ENCODE measurements around the gene INTS11. TPM values are rescaled to one million over a fixed set of nuclear protein-coding genes. Genes with fewer than 3 reads are reported as not detected.

Gene INTS11
- total RNA-seq: 90.8 TPM

GRCh38 chr1:1324524-1325287, at the start of gene INTS11, which contains the start of gene CPTP:
Gene INTS11, minus strand, starts transcription at chr1:1324660. Its CDS starts 52 bp downstream, at chr1:1324608.
Gene CPTP, plus strand, starts transcription at chr1:1324802. Its CDS starts 2,109 bp downstream, at chr1:1326911.

GRCh38 chr1:1358433-1359271, 34.2 kb upstream of the INTS11 start, which contains the start of gene MXRA8:
Gene MXRA8, minus strand, starts transcription at chr1:1358555. Its CDS starts 51 bp downstream, at chr1:1358504.

GRCh38 chr1:1349256-1350012, 25.0 kb upstream of the INTS11 start, which contains the start of gene DVL1:
Gene DVL1, minus strand, starts transcription at chr1:1349418. Its CDS starts 353 bp downstream, at chr1:1349065.

GRCh38 chr1:1331068-1331965, 6.9 kb upstream of the INTS11 start, which contains the start of gene TAS1R3:
Gene TAS1R3, plus strand, starts transcription at chr1:1331280. Its CDS starts 66 bp downstream, at chr1:1331346.

GRCh38 chr1:1307923-1308755, 16.3 kb downstream of the INTS11 start, which contains the start of the genes ACAP3 and PUSL1:
Gene ACAP3, minus strand, starts transcription at chr1:1307930. Its CDS starts 115 bp downstream, at chr1:1307815.
Gene PUSL1, plus strand, starts transcription at chr1:1308597. Its CDS starts 47 bp downstream, at chr1:1308644.

GRCh38 chr1:1273512-1274298, 50.8 kb downstream of the INTS11 start, which contains the start of gene UBE2J2:
Gene UBE2J2, minus strand, starts transcription at chr1:1273854. Its CDS starts 5,862 bp downstream, at chr1:1267992.

Other genes starting within 250 kb of the INTS11 start
- gene C1orf159, start 208.6 kb downstream of the INTS11 start, total RNA-seq: 16.2 TPM
- gene TTLL10, start 150.8 kb downstream of the INTS11 start, total RNA-seq: not detected
- gene TNFRSF18, start 118.1 kb downstream of the INTS11 start, total RNA-seq: not detected
- 0.22 TPM for gene TNFRSF4, start 110.5 kb downstream of the INTS11 start, total RNA-seq
- 74.0 TPM for gene SDF4, start 92.7 kb downstream of the INTS11 start, total RNA-seq
- 18.1 TPM for gene B3GALT6, start 92.4 kb downstream of the INTS11 start, total RNA-seq
- 2.5 TPM for gene C1QTNF12, start 77.9 kb downstream of the INTS11 start, total RNA-seq
- 46.0 TPM for gene UBE2J2, start 50.8 kb downstream of the INTS11 start, total RNA-seq
- gene SCNN1D, start 44.2 kb downstream of the INTS11 start, total RNA-seq: 7.1 TPM
- gene ACAP3, start 16.7 kb downstream of the INTS11 start, total RNA-seq: 136 TPM
- gene PUSL1, start 16.1 kb downstream of the INTS11 start, total RNA-seq: 17.1 TPM
- gene CPTP, start 142 bp upstream of the INTS11 start, total RNA-seq: 18.3 TPM
- 0.77 TPM for gene TAS1R3, start 6.6 kb upstream of the INTS11 start, total RNA-seq
- 57.0 TPM for gene DVL1, start 24.8 kb upstream of the INTS11 start, total RNA-seq
- gene MXRA8, start 33.9 kb upstream of the INTS11 start, total RNA-seq: 127 TPM
- 47.2 TPM for gene AURKAIP1, start 50.5 kb upstream of the INTS11 start, total RNA-seq
- gene CCNL2, start 74.7 kb upstream of the INTS11 start, total RNA-seq: 314 TPM
- gene MRPL20, start 82.6 kb upstream of the INTS11 start, total RNA-seq: 74.5 TPM
- gene ANKRD65, start 96.6 kb upstream of the INTS11 start, total RNA-seq: 8.1 TPM
- gene VWA1, start 111.0 kb upstream of the INTS11 start, total RNA-seq: 19.8 TPM
- gene ATAD3C, start 125.0 kb upstream of the INTS11 start, total RNA-seq: 0.05 TPM
- gene ATAD3B, start 147.1 kb upstream of the INTS11 start, total RNA-seq: 20.4 TPM
- 12.8 TPM for gene ATAD3A, start 187.5 kb upstream of the INTS11 start, total RNA-seq
- 12.0 TPM for gene TMEM240, start 216.0 kb upstream of the INTS11 start, total RNA-seq